WTC11 (cell line): ENCODE data around the gene HK2. TPM values are rescaled to one million over a fixed set of nuclear protein-coding genes. Genes with fewer than 3 reads are reported as not detected.

ENCODE experiments used
- ATAC-seq: fragments of 200-7000 bp; cut with Tn5 transposase; 2 replicates; pipeline ENCODE4 v1.10.0; 2021; ENCODE audit warnings: mild to moderate bottlenecking, moderate library complexity
- CTCF ChIA-PET: fragments of 300-600 bp; sonication (Branson Sonifier 250); formaldehyde crosslinking; loops from one replicate; lab custom pipeline; 2021; ENCODE audit warnings: antibody characterized with exemption; lab: Charles Lee
- POLR2A ChIA-PET: fragments of 350-600 bp; sonication (Branson Sonifier 250); formaldehyde crosslinking; loops from one replicate; lab custom pipeline; 2021; ENCODE audit warnings: antibody characterized with exemption; lab: Charles Lee
- DNase-seq: peaks from one replicate; pipeline ENCODE4 v3.0.0; 2021; ENCODE audit warnings: low spot score
- H3K27ac Mint-ChIP-seq: 2 replicates; pipeline ENCODE4 v1.8.0; 2021; ENCODE audit warnings: mixed read lengths
- H3K27me3 Mint-ChIP-seq: 2 replicates; pipeline ENCODE4 v1.8.0; 2021; ENCODE audit warnings: low read depth, mild to moderate bottlenecking, moderate library complexity, mixed read lengths
- H3K36me3 Mint-ChIP-seq: 2 replicates; pipeline ENCODE4 v1.8.0; 2021; ENCODE audit warnings: mixed read lengths
- H3K4me1 Mint-ChIP-seq: 2 replicates; pipeline ENCODE4 v1.8.0; 2022; ENCODE audit warnings: mixed read lengths
- H3K4me3 Mint-ChIP-seq: 2 replicates; pipeline ENCODE4 v1.8.0; 2021; ENCODE audit warnings: mild to moderate bottlenecking, moderate library complexity, mixed read lengths
- H3K9me3 Mint-ChIP-seq: 2 replicates; pipeline ENCODE4 v1.8.0; 2021; ENCODE audit warnings: mixed read lengths
- ATF1 ChIP-seq: sonication (generic); formaldehyde crosslinking; IDR thresholded peaks from 2 replicates; pipeline ENCODE4 v1.8.1; 2023; ENCODE audit warnings: mild to moderate bottlenecking, moderate library complexity, missing genetic modification reagents
- CDX4 ChIP-seq: fragments of 250-450 bp; sonication (Bioruptor Pico); IDR thresholded peaks from 2 replicates; pipeline ENCODE4 v1.9.0; 2021; ENCODE audit warnings: moderate library complexity, mild to moderate bottlenecking, inconsistent platforms, borderline replicate concordance
- ETV6 ChIP-seq: sonication (generic); formaldehyde crosslinking; IDR thresholded peaks from 2 replicates; pipeline ENCODE4 v1.8.1; 2022; ENCODE audit warnings: mild to moderate bottlenecking, missing genetic modification reagents
- NFE2L1 ChIP-seq: sonication (generic); formaldehyde crosslinking; IDR thresholded peaks from 2 replicates; pipeline ENCODE4 v1.8.1; 2023; ENCODE audit warnings: missing genetic modification reagents
- NR1H2 ChIP-seq: sonication (generic); formaldehyde crosslinking; IDR thresholded peaks from 2 replicates; pipeline ENCODE4 v1.9.0; 2021; ENCODE audit warnings: mild to moderate bottlenecking, moderate library complexity, missing genetic modification reagents
- ZBTB43 ChIP-seq: sonication (generic); formaldehyde crosslinking; IDR thresholded peaks from 2 replicates; pipeline ENCODE4 v1.8.1; 2023; ENCODE audit warnings: mild to moderate bottlenecking, missing genetic modification reagents
- ZNF317 ChIP-seq: sonication (generic); formaldehyde crosslinking; IDR thresholded peaks from 2 replicates; pipeline ENCODE4 v1.8.1; 2023; ENCODE audit warnings: low read depth, mild to moderate bottlenecking, moderate library complexity, missing genetic modification reagents, borderline replicate concordance
- ZNF512 ChIP-seq: sonication (generic); formaldehyde crosslinking; IDR thresholded peaks from 2 replicates; pipeline ENCODE4 v1.8.1; 2022; ENCODE audit warnings: missing genetic modification reagents, borderline replicate concordance
- ZNF532 ChIP-seq: fragments of 250-450 bp; sonication (Bioruptor Pico); IDR thresholded peaks from 2 replicates; pipeline ENCODE4 v1.9.0; 2021; ENCODE audit warnings: mild to moderate bottlenecking, borderline replicate concordance
- total RNA-seq: library from RNA; stranded (reverse); gene quantifications from 3 replicates; pipeline ENCODE4 v1.2.3, GENCODE V29; 2021
- TF ChIP-seq, protein P1 (sequence below): fragments of 250-450 bp; sonication (Bioruptor Pico); conservative IDR thresholded peaks from 2 replicates; pipeline ENCODE4 v1.9.0; 2021; ENCODE audit warnings: mild to moderate bottlenecking
- TF ChIP-seq, protein P2 (sequence below): sonication (generic); formaldehyde crosslinking; IDR thresholded peaks from 2 replicates; pipeline ENCODE4 v1.8.0; 2022; ENCODE audit warnings: missing genetic modification reagents
- TF ChIP-seq, protein P3 (sequence below): sonication (generic); formaldehyde crosslinking; IDR thresholded peaks from 2 replicates; pipeline ENCODE4 v1.8.0; 2022; ENCODE audit warnings: mild to moderate bottlenecking, missing genetic modification reagents

The HK2 gene
- total RNA-seq, 1 experiment from 2014 or later, result 61.6 TPM

- no peak for TF ChIP-seq CDX4 (CRISPR knock-in tag)
Observed at GRCh38 chr2:74844752-74845151, 10.8 kb downstream of the HK2 start (continued).

DNA sequence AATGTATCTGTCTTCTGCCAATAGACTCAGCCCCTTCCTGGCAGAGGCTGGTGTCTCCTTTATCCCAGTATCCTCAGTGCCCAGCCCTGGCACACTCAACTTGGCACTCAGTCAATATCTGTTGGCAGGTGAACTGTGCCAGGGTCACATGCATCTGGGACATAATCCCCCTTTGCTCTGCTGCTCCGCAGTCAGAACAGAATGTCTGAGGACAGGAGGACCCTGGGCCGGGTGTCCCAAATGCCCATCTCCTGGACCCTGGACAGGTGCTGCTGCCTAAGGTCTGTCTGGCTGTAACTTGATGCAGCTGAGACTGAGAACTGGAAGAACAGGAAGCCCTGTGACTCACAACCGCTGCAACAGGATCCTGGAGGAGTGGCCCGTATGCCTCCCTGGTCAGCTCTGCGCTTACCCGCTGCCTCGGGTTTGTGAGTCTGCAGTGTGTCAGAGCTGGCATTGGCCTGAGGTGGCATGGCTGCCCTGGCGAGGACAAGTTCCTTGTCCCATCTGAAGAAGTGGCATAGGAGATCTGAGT lies 11.4 kb downstream of the HK2 start:
- no peak overlapping the region for H3K4me3 Mint-ChIP-seq
- TF ChIP-seq, protein P1, sequence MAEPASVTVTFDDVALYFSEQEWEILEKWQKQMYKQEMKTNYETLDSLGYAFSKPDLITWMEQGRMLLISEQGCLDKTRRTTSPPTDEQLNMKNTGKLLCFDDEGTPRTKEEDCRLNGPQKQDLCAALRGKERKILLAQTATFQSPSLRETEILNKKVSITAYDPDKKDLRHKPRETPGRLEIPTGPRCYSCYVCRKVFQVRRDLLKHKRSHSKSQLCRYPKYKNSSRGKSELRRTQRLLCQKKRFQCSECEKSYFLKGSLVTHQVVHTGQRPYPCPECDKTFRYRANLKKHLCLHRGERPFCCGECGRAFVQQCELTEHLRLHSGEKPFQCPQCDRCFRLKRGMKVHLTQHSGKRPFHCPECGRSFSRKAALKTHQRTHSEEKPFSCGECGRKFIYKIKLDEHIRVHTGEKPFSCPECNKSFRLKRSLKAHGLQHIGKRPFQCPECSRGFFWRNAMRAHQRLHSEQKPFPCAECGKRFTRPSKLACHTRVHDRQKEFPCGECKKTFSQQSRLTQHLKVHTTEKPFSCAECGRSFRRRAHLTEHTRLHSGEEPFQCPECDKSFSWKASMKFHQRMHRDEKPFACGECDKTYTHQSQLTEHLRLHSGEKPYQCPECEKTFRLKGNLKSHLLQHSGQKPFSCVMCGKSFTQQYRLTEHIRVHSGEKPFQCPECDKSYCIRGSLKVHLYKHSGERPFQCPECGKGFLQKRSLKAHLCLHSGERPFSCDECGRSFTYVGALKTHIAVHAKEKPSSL (CRISPR knock-in tag), result no peak
- TF ChIP-seq, protein P2, sequence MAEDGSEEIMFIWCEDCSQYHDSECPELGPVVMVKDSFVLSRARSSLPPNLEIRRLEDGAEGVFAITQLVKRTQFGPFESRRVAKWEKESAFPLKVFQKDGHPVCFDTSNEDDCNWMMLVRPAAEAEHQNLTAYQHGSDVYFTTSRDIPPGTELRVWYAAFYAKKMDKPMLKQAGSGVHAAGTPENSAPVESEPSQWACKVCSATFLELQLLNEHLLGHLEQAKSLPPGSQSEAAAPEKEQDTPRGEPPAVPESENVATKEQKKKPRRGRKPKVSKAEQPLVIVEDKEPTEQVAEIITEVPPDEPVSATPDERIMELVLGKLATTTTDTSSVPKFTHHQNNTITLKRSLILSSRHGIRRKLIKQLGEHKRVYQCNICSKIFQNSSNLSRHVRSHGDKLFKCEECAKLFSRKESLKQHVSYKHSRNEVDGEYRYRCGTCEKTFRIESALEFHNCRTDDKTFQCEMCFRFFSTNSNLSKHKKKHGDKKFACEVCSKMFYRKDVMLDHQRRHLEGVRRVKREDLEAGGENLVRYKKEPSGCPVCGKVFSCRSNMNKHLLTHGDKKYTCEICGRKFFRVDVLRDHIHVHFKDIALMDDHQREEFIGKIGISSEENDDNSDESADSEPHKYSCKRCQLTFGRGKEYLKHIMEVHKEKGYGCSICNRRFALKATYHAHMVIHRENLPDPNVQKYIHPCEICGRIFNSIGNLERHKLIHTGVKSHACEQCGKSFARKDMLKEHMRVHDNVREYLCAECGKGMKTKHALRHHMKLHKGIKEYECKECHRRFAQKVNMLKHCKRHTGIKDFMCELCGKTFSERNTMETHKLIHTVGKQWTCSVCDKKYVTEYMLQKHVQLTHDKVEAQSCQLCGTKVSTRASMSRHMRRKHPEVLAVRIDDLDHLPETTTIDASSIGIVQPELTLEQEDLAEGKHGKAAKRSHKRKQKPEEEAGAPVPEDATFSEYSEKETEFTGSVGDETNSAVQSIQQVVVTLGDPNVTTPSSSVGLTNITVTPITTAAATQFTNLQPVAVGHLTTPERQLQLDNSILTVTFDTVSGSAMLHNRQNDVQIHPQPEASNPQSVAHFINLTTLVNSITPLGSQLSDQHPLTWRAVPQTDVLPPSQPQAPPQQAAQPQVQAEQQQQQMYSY, result no peak
- TF ChIP-seq ZNF532 (CRISPR knock-in tag) (no peak), ZNF317 (CRISPR knock-in tag) (no peak)
- CTCF ChIA-PET, result interaction anchor here (1.4 to 1.8 kb wide), 2 partner anchors 9 to 10 kb away, joined by 4 to 9 read pairs; no protein-coding TSS in a partner anchor
- peak overlapping the region; percentile 61 for H3K27ac Mint-ChIP-seq
- peaks cover 3% of the 10 kb centered on the region for H3K36me3 Mint-ChIP-seq
- H3K4me1 Mint-ChIP-seq, result peaks cover 94% of the 10 kb centered on the region
- peak; percentile 36 for DNase-seq
- peak; percentile 48 for ATAC-seq
- no peaks in the 10 kb centered on the region for H3K27me3 Mint-ChIP-seq
- H3K9me3 Mint-ChIP-seq, result no peaks in the 10 kb centered on the region
- POLR2A ChIA-PET, result interaction anchor here (0.7 to 2.0 kb wide), 2 partner anchors 9 to 10 kb away, joined by 3 to 6 read pairs; no protein-coding TSS in a partner anchor

DNA sequence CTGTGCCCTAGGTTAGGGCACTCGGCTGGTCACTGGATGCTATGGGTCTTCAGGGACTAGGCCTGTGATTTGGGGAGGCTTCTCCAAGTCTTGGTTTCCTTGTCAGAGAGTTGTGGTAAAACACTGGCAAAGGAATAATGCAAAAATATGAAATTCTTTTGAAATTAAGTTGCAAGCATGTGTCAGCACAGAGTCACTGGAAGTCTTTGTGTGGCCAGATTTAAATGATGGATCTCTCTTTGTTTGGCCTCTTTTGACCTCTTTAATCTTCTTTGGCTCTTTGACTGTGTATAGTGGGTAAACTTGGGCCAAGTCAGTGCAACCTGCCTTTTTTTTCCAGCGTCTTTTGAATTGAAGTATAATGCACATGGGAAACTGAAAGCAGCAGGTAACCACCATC lies 12.1 kb downstream of the HK2 start:
- Mint-ChIP-seq H3K9me3 (no peaks in the 10 kb centered on the region), H3K4me1 (peaks cover 98% of the 10 kb centered on the region), H3K4me3 (no peak overlapping the region), H3K27me3 (no peaks in the 10 kb centered on the region), H3K36me3 (peaks cover under 1% of the 10 kb centered on the region), H3K27ac (peak overlapping the region; percentile 10)
- POLR2A ChIA-PET, result interaction anchor here (0.7 to 2.0 kb wide), 2 partner anchors 9 to 11 kb away, joined by 3 to 6 read pairs; no protein-coding TSS in a partner anchor
- DNase-seq (no peak), ATAC-seq (no peak)
- CTCF ChIA-PET, result interaction anchor here (1.4 to 1.8 kb wide), 2 partner anchors 9 to 11 kb away, joined by 4 to 9 read pairs; no protein-coding TSS in a partner anchor
- TF ChIP-seq, protein P2, result no peak
- TF ChIP-seq NR1H2 (CRISPR knock-in tag), result no peak
- TF ChIP-seq ZBTB43 (CRISPR knock-in tag), result no peak
- no peak for TF ChIP-seq ETV6 (CRISPR knock-in tag)
- TF ChIP-seq NFE2L1, result no peak
- TF ChIP-seq ZNF512 (CRISPR knock-in tag), result no peak
- TF ChIP-seq ATF1 (CRISPR knock-in tag), result no peak
- TF ChIP-seq, protein P3, sequence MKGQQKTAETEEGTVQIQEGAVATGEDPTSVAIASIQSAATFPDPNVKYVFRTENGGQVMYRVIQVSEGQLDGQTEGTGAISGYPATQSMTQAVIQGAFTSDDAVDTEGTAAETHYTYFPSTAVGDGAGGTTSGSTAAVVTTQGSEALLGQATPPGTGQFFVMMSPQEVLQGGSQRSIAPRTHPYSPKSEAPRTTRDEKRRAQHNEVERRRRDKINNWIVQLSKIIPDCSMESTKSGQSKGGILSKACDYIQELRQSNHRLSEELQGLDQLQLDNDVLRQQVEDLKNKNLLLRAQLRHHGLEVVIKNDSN (CRISPR knock-in tag), result no peak
